Measurements from ENCODE around the gene PFKFB4.

PFKFB4 gene

DNA sequence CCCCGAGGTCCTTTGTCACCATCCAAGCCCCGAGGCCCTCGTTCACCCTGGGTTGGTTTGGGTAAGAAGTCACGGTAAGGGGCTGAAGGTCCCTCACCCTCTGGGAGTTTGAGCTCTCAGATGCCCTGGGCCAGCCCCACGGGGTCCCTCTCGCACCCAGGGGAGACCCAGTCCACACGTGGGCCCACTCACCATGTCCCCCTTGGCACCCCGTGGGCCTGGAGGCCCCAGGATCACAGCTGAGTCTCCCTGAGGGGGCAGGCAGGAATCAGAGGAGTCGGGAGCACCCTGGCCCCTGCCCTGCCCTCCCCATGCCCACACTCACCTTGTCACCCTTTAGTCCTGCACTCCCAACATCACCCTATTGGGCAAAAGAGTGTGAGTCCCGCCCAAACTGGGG is 12.8 kb upstream of the PFKFB4 start:
- H3K27ac ChIP-seq: no peak overlapping the region
- TF ChIP-seq, protein P1, sequence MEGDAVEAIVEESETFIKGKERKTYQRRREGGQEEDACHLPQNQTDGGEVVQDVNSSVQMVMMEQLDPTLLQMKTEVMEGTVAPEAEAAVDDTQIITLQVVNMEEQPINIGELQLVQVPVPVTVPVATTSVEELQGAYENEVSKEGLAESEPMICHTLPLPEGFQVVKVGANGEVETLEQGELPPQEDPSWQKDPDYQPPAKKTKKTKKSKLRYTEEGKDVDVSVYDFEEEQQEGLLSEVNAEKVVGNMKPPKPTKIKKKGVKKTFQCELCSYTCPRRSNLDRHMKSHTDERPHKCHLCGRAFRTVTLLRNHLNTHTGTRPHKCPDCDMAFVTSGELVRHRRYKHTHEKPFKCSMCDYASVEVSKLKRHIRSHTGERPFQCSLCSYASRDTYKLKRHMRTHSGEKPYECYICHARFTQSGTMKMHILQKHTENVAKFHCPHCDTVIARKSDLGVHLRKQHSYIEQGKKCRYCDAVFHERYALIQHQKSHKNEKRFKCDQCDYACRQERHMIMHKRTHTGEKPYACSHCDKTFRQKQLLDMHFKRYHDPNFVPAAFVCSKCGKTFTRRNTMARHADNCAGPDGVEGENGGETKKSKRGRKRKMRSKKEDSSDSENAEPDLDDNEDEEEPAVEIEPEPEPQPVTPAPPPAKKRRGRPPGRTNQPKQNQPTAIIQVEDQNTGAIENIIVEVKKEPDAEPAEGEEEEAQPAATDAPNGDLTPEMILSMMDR (conservative IDR thresholded peaks at IDR 0.05): no peak

- H3K27ac ChIP-seq: no peak overlapping the region
- TF ChIP-seq, protein P1 (conservative IDR thresholded peaks at IDR 0.05): no peak
Measured at GRCh38 chr3:48568476-48568875, 11.9 kb upstream of the PFKFB4 start.

DNA sequence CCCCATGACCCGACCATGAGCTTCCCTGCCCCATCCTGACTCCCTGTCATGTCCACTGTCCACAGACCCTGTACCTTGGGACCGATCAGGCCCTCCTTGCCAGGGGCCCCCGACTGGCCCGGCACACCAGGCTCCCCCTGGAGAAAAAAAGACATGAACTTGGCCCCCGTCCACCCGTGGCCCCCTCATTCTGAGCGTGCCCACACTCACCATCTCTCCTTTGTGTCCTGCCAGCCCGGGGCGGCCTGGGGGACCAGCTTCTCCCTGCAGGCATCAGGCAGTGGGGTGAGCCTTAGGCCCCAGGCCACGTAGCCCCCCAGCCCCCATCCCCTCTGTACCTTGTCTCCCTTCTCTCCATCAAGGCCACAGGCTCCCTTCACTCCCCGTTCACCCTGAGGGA is 10.9 kb upstream of the PFKFB4 start:
- TF ChIP-seq, protein P1 (conservative IDR thresholded peaks at IDR 0.05): no peak
- no peak overlapping the region for H3K27ac ChIP-seq

- H3K27ac ChIP-seq: no peak overlapping the region
Measured at GRCh38 chr3:48567090-48567489, 10.5 kb upstream of the PFKFB4 start.

GRCh38 chr3:48566401-48566760 is 9.8 kb upstream of the PFKFB4 start:
- H3K27ac ChIP-seq: no peak overlapping the region
- TF ChIP-seq, protein P1 (conservative IDR thresholded peaks at IDR 0.05): no peak

More at GRCh38 chr3:48567090-48567489, 10.5 kb upstream of the PFKFB4 start:
- TF ChIP-seq, protein P1 (conservative IDR thresholded peaks at IDR 0.05): no peak

DNA sequence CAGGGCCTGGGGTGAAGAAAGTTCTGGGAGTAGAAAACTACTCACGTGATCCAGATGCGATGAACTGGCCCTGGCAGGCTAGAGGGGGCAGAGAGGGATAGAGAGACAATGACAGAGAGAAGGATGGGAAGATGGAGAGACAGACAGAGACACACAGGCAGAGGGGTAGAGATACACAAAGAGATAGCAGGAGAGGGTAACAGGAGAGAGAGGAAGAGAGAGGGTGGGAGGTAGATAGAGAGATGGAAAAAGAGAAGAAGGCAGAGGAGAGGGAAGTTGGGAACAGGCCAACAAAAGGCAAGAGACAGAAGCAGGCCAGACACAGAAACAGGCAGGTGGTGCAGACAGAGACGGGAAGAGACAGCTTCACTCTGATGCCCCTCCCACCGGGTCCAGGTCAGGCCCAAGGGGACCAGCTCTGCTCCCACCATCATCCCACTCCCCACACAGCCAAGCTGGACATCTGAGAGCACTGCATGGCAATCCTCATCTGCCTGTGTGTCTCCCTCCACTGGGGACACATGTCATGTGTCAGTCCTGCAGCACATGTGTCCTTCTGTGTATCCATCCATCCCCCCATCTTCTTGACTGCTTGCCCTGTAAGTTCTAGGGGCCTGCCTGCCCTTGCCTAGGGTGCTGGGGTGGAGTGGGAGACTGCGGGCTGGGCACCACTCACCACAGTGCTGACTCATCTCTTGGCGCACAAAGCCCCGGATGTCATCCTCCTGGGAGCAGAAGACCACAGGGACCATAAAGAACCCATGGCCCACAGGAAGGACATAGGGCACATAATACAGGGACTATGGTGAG is 9.2 kb upstream of the PFKFB4 start:
- TF ChIP-seq, protein P1 (conservative IDR thresholded peaks at IDR 0.05): no peak
- H3K27ac ChIP-seq: no peak overlapping the region

GRCh38 chr3:48565186-48565585 is 8.6 kb upstream of the PFKFB4 start:
- TF ChIP-seq, protein P1 (conservative IDR thresholded peaks at IDR 0.05): no peak
- H3K27ac ChIP-seq: no peak overlapping the region
